AML-193 (cell line): ENCODE measurements around the gene MDP1.
"Not testable (repeated sequence)": the region's sequence is repeated elsewhere in the genome, so short reads cannot be mapped to it uniquely, and the experiment has no call there.

Experiments used
- DNase-seq, 2 experiments: peaks; one replicate each; lab custom pipeline; 2025; lab: John Stamatoyannopoulos, UW

The MDP1 gene

DNA sequence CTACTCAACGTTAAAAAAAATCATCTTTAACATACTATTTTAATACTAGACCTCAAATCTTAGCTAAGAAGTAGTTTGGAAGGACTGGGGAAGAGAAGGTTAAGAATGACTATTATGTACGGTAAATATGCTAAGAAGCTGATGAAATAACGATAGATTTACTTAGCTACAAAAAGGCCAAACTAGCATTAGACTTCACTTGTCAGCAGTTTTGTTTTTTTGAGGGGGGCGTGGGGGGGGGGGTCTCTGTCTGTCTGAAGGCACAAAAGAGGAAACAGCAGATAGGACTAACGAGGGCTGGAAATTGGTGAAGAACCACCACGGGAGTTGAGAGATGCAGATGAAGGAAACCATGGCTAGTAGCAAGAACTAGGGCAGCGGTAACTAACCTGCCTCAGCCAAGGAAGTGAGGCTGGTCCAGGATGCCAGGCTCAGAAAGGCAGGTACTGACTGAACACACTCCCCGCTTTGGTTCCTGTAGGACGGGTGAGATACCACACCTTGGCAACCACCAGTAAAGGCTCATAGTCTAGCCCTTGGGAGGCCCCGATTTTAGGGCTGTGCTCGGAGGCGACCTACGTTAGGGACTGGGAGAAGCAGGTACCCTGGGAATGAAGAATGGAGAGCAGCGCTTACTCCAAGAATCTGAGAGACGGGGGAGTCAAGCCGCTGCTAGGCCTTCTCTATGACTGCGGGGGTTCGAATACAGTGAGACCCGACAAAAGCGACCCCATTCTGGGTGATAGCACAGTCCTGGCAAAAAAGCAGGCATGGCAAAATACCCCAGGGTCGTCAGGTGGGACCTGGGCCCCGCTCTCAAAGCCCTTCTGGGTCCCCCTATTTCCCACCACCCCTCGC, 15.6 kb upstream of the MDP1 start:
- no peak for DNase-seq

GRCh38 chr14:24228902-24229301, 13.0 kb upstream of the MDP1 start:
- DNase-seq, result no peak

DNA sequence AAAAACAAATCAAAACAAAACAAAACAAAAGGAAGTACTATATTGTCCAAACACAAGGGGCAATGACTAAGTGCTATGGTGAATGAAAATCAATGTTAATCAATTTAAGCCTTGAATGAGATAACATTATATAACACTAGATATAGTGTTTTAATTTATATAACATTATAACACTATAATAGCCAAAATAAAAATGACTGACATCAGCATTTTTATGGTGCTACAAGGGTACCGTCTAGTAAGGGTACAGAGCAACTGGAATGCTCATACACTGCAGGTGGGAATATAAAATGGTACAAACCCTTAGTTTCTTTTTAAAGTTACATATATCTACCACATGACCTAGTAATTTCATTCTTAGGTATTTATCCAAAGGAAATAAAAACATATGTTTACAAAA, 10.6 kb upstream of the MDP1 start:
- no peak for DNase-seq

GRCh38 chr14:24224618-24225071, 8.8 kb upstream of the MDP1 start:
- DNase-seq, result no peak

GRCh38 chr14:24222987-24223386, 7.1 kb upstream of the MDP1 start:
- DNase-seq, result not testable (repeated sequence)

DNA sequence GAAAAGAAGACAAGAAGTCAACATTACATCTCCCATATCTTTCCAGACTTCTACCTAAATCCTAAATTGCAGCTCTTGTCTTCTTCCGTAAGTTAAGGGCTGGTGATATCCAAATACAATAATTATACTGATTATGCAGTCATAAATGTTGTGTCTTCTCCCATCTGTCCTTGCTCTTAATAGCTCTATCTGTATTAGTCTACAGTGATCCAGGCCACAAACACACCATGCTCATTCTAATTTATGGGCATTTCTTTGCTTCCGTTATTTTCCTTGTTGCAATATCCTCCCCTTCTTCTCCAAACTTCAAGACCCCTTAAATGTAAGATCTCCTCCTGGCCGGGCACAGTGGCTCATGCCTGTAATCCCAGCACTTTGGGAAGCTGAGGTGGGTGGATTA, 3.7 kb upstream of the MDP1 start:
- no peak for DNase-seq

DNA sequence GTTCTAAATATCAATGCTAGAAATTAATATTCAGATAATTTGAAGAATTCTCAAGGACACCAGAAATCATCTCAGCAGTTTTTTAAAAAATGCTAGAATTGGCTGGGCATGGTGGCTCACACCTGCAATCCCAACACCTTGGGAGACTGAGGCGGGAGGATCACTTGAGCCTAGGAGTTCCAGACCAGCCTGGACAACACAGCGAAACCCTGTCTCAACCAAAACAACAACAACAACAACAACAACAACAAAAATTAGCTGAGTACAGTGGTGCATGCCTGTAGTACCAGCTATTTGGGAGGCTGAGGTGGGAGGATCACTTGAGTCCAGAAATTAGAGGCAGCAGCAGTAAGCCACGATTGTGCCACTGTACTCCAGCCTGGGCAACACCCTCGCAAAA, 3.2 kb upstream of the MDP1 start:
- DNase-seq, result no peak

DNA sequence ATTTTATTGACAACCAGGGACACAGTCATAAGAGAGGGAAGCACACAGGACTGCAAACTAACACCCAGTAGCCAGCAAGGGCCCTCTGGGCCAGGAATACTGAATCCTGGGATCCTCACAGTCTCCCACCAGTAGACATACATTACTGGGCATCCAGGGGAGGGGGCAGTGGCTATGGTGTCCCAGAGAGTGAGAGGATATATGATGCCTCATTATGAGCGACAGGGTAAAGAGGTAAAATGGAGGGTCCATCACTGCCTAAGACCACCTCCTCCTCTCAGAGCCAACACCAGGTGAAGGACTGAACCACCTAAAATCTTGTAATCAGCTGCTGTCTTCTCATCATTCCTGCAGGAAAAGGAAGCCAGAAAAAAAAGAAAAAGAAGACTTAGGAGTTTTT, 1.0 kb upstream of the MDP1 start:
- DNase-seq, result not testable (repeated sequence)

DNA sequence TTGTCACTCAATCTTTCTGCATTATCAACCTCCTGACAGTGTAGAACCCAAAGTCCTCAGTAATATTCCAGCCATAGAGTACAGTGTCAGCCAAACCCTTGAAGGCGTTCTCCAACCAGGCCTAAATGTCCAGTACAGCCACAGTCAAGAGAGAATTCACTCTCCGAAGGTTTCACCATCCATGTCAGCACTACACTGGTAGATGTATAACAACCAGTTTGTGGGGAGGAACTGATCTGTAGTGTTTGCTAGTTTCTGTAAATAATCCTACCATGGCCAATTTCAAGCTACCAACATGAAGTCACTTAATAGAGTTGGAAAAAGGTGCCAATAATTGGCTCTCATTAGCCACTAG, 456 bp upstream of the MDP1 start:
- no peak for DNase-seq

DNA sequence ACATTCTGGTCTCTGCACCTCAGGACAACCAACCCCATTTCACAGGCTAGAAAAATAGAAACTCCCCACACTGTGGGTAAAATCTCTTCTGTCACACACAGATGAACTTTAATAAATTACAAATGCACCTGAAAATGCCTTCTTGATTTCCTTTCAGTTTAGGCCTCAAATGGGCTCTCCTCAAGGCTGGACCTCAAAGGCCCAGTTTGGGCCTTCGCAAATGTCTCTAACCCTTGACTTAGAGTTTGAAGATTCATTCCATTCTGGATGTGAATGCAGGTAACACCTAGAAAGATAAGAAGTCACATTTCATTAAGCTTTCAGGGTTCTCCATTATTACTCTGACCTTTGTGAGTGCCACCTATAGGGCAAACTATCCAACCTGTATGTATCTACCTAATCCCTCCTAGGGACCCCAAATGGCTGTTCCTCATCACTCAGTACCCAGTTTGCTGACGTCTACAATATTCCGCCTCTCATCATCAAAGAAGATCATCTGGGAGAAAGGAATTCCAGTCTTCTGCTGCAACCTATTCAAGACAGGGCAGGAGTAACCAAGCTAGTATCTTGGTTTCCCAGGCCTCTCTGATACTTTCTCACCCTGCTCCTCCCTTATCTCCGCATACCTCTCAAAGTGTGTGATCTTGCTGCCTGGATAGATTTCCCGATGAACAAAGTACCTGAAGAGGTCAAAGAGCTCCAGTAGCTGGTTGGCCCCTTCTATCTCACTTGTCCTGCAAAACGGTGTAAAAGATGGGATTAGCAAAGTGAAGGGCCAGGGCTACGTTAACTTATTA, 1.8 kb downstream of the MDP1 start:
- no peak for DNase-seq

DNA sequence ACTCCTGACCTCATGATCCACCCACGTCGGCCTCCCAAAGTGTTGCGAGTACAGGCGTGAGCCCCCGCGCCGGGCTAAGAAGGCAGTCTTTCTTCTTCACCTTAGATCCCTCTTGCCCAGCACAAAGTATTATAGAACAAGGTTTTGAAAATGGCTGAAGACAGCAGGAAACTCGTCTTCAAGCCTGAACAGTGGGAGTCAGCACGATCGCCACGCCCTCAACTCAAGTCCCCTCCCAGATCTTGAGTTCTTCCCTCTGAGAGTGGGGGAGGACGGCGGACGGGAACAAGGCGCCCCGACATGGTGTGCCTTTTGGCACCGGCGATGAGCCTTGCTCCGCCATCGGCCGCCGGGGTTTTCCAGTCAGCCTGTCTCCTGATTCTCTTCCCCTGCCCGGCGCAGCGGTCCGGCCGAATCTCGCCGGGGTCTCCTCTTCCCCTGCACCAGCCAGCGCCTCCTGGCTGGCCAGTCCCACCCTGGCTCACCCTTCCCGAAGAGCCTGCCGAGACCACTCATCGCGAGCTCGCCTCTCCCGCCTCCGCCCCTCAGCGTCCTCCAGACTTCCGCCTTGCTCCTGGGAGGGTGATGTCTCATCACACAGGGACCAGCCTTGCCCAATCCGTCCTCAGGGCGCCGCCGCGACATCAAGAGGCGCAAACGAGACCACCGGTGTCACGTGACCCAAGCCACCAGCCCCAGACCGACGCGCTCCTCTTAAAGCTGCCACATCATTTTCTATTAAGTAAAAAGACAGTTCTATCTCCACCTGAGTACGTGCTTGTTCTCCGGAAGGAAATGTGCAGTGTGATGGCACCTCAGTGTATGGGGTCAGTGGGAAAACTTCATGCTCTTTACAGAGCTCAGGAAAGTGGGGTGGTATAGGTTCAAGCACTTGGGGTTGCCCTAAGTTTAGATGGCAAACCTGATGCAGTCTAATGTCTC, 2.7 kb downstream of the MDP1 start, which contains the start of gene CHMP4A:
TSS of gene CHMP4A (minus strand) at position 565 of the 942 bp plus-strand sequence. CDS start at position 516, 49 bp downstream.
- peak; percentile 92 for DNase-seq

DNA sequence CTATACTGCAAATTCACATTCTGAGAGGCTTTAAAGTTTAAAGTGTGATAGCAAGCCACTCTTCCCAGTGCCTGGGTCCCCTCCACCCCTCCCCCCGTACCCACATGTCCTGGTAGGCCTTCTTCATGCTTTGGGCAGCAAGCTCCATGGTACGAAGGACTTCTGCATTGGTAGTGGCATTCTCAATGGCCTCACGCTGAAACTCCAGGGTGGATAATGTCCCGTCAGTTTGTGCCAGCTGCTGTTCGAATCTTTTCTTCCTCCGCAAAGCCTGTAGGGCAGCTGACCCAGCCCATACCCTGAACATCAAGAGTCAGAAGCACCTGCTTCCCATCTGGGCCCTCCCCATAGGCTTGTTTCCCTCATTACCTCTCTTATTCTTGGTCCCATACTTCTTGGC, 4.6 kb downstream of the MDP1 start:
- DNase-seq, result no peak

- no peak for DNase-seq
Measured at GRCh38 chr14:24207625-24208024, 8.2 kb downstream of the MDP1 start.

- no peak for DNase-seq
Measured at GRCh38 chr14:24207104-24207551, 8.7 kb downstream of the MDP1 start.

DNA sequence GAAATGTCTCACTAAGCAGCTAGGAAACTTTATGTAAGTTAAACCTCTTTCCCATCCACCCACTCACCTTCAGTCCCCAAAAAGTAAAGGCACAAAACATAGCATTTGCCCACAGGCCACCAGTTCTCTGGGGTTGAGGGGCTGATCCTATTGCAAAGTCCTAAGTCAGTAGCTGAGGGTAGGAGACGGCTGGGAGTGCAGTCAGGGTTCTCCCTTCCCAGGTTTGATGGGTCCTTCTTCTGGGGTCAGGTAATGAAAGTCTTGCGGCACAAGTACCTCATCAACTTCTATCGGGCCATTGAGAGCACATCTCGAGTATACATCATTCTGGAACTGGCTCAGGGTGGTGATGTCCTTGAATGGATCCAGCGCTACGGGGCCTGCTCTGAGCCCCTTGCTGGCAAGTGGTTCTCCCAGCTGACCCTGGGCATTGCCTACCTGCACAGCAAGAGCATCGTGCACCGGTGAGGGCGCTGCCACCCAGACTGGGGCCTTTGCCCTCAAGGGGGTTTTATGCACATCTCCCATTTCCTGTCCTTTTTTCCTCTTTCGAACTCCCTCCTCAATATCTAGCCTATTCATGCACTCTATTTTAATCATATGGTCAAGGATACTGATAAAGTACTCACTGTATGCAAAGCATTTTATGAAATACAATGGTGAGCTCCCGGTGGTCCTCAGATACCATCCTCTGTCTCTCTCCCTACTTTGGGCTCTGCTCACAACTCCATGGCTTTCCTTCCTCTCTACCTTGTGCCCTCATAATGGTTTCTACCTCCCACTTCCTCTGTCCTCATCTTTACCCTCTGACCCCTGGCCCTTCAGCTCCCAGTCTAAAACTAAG, 9.4 kb downstream of the MDP1 start:
- no peak for DNase-seq

- DNase-seq, result no peak
Measured at GRCh38 chr14:24204163-24205146, 11.4 kb downstream of the MDP1 start.

DNA sequence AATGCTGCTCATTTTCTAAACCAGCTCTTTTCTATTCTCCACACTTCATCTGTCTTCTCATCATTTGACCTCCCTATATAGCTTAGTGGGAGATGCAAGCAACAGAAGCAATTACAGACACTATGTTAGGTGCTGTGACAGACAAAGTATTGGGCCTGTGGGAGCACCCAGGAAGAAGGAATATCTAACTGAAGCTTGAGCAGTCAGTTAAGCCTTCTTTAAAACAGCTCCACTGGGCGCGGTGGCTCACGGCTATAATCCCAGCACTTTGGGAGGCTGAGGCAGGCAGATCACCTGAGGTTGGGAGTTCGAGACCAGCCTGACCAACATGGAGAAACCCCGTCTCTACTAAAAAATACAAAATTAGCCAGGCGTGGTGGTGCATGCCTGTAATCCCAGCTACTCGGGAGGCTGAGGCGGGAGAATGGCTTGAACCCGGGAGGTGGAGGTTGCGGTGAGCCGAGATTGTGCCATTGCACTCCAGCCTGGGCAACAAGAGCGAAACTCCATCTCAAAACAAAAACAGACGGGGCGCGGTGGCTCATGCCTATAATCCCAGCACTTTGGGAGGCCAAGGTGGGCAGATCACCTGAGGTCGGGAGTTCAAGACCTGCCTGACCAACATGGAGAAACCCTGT, 12.5 kb downstream of the MDP1 start:
- DNase-seq, result not testable (repeated sequence)

DNA sequence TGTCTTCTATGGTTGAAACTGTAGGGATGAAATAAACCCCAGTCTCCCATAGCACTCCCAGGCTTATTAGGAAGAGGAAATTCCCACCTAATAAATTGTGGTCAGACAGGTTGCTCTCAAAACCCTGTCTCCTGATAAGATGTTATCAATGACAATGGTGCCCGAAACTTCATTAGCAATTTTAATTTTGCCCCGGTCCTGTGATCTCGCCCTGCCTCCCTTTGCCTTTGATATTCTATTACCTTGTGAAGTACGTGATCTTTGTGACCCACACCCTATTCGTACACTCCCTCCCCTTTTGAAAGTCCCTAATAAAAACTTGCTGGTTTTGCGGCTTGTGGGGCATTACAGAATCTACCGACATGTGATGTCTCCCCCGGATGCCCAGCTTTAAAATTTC, 13.3 kb downstream of the MDP1 start:
- DNase-seq, result not testable (repeated sequence)
